GM12891 (cell line): ENCODE measurements around the gene CBFA2T3.
A peak's percentile ranks its signal among the peaks of the same experiment; 100 is the strongest.

Experiments used
- DNase-seq: peaks from one replicate; pipeline ENCODE4 v3.0.0; 2011; ENCODE audit warnings: low spot score; ENCODE audit not compliant: insufficient read length
- FAIRE-seq: peaks from 2 replicates; lab custom pipeline; 2011; peaks lifted over from hg19 to GRCh38; lab: Jason Lieb, UNC
- PAX5 ChIP-seq: IDR thresholded peaks from 2 replicates; pipeline ENCODE4 v1.6.1; 2011; ENCODE audit warnings: low read length, moderate library complexity, mild to moderate bottlenecking; ENCODE audit not compliant: insufficient read depth, severe bottlenecking
- POLR2A ChIP-seq: IDR thresholded peaks from 2 replicates; pipeline ENCODE4 v1.6.1; 2011; ENCODE audit warnings: low read depth, low read length, control low read depth
- POLR2AphosphoS5 ChIP-seq: IDR thresholded peaks from 2 replicates; pipeline ENCODE4 v1.6.1; 2011; ENCODE audit warnings: low read depth, low read length, control low read depth
- POU2F2 ChIP-seq: IDR thresholded peaks from 2 replicates; pipeline ENCODE4 v1.6.1; 2011; ENCODE audit warnings: low read depth, mild to moderate bottlenecking, control low read depth, low read length, moderate library complexity
- SPI1 ChIP-seq: IDR thresholded peaks from 2 replicates; pipeline ENCODE4 v1.6.1; 2011; ENCODE audit warnings: low read depth, low read length, control low read depth
- TAF1 ChIP-seq: IDR thresholded peaks from 2 replicates; pipeline ENCODE4 v1.6.1; 2011; ENCODE audit warnings: low read depth, low read length, control low read depth

The CBFA2T3 gene

GRCh38 chr16:88865742-88866141, 111.3 kb downstream of the CBFA2T3 start:
- DNase-seq, result no peak
- no peak for TF ChIP-seq POLR2AphosphoS5
- no peak for TF ChIP-seq SPI1
- no peak for TF ChIP-seq TAF1
- no peak for TF ChIP-seq POU2F2
- no peak for TF ChIP-seq PAX5
- no peak for TF ChIP-seq POLR2A
- no peak for FAIRE-seq

GRCh38 chr16:88865310-88865709, 111.7 kb downstream of the CBFA2T3 start:
- no peak for TF ChIP-seq PAX5
- TF ChIP-seq POU2F2, result no peak
- TF ChIP-seq SPI1, result no peak
- no peak for TF ChIP-seq TAF1
- TF ChIP-seq POLR2A, result no peak
- TF ChIP-seq POLR2AphosphoS5, result no peak
- DNase-seq (no peak), FAIRE-seq (no peak)

- no peak for TF ChIP-seq SPI1
- no peak for TF ChIP-seq POLR2AphosphoS5
- no peak for TF ChIP-seq POLR2A
- TF ChIP-seq TAF1, result no peak
- TF ChIP-seq PAX5, result no peak
- no peak for TF ChIP-seq POU2F2
- DNase-seq, result no peak
- no peak for FAIRE-seq
Observed at GRCh38 chr16:88864521-88864920, 112.5 kb downstream of the CBFA2T3 start.

GRCh38 chr16:88864099-88864498, 112.9 kb downstream of the CBFA2T3 start:
- FAIRE-seq, result no peak
- TF ChIP-seq POLR2AphosphoS5 (no peak), SPI1 (no peak), TAF1 (no peak), POLR2A (no peak), PAX5 (no peak), POU2F2 (no peak)

GRCh38 chr16:88863426-88863825, 113.6 kb downstream of the CBFA2T3 start:
- FAIRE-seq (no peak), DNase-seq (no peak)
- no peak for TF ChIP-seq TAF1
- TF ChIP-seq POLR2AphosphoS5, result no peak
- TF ChIP-seq SPI1, result no peak
- TF ChIP-seq POU2F2, result no peak
- TF ChIP-seq POLR2A, result no peak
- TF ChIP-seq PAX5, result no peak

More at GRCh38 chr16:88864099-88864498, 112.9 kb downstream of the CBFA2T3 start:
- DNase-seq, result no peak

- no peak for FAIRE-seq
- TF ChIP-seq POLR2A (no peak), SPI1 (no peak), TAF1 (no peak), PAX5 (no peak), POU2F2 (no peak), POLR2AphosphoS5 (no peak)
- DNase-seq, result no peak
Observed at GRCh38 chr16:88862968-88863367, 114.0 kb downstream of the CBFA2T3 start.

- TF ChIP-seq TAF1 (no peak), PAX5 (no peak), POLR2AphosphoS5 (no peak)
- DNase-seq (no peak), FAIRE-seq (no peak)
Observed at GRCh38 chr16:88861359-88861758, 115.6 kb downstream of the CBFA2T3 start.

GRCh38 chr16:88859381-88860091, 117.5 kb downstream of the CBFA2T3 start:
- no peak for FAIRE-seq
- no peak for DNase-seq
- TF ChIP-seq PAX5 (no peak), POU2F2 (no peak), POLR2A (no peak), TAF1 (no peak), SPI1 (no peak), POLR2AphosphoS5 (no peak)

GRCh38 chr16:88857728-88858339, 119.2 kb downstream of the CBFA2T3 start:
- peak; percentile 95 for FAIRE-seq
- peak; percentile 93 for DNase-seq
- TF ChIP-seq POU2F2 (no peak), SPI1 (0 out of 2 replicates have a peak, but pooled peaks have one; percentile 4), PAX5 (no peak), TAF1 (no peak), POLR2A (no peak), POLR2AphosphoS5 (no peak)
